ENCODE measurements around the gene CCDC197.

GRCh38 chr14:93982230-93983007, 14.7 kb upstream of the CCDC197 start:
- no peak for TF ChIP-seq TEAD4 (IDR thresholded peaks at IDR 0.05)
- no peak for TF ChIP-seq RAD21 (IDR thresholded peaks at IDR 0.05; ENCODE audit: low read depth)
- no peak for TF ChIP-seq EP300 (IDR thresholded peaks at IDR 0.05; ENCODE audit: borderline replicate concordance)
